ENCODE data around the gene ZSWIM4.

ZSWIM4 gene

GRCh38 chr19:13861392-13861713 lies 66.1 kb downstream of the ZSWIM4 start:
- Mint-ChIP-seq H3K27me3 (peaks cover 29% of the 10 kb centered on the region), H3K9me3 (no peaks in the 10 kb centered on the region), H3K4me3 (peak overlapping the region; percentile 98 to 100), H3K27ac (peak overlapping the region; percentile 97 to 99), H3K4me1 (peaks cover 59% of the 10 kb centered on the region)
- DNase-seq (no peak), ATAC-seq (peak; percentile 49)

GRCh38 chr19:13861714-13862531 lies 66.7 kb downstream of the ZSWIM4 start:
- DNase-seq (peak; percentile 87 to 88), ATAC-seq (peak; percentile 94)
- peak overlapping the region; percentile 98 to 100 for H3K4me3 Mint-ChIP-seq
- peaks cover 35% of the 10 kb centered on the region for H3K27me3 Mint-ChIP-seq
- no peaks in the 10 kb centered on the region for H3K9me3 Mint-ChIP-seq
- peak overlapping the region; percentile 97 to 99 for H3K27ac Mint-ChIP-seq
- H3K4me1 Mint-ChIP-seq, result peaks cover 65% of the 10 kb centered on the region

- peak overlapping the region in 1 of 2 donors; percentile 64 for H3K27ac Mint-ChIP-seq
- H3K27me3 Mint-ChIP-seq, result peaks cover 50% of the 10 kb centered on the region
- DNase-seq (no peak), ATAC-seq (no peak)
- H3K4me1 Mint-ChIP-seq, result peaks cover 76% of the 10 kb centered on the region
- H3K4me3 Mint-ChIP-seq, result peak overlapping the region; percentile 77 to 79
- no peaks in the 10 kb centered on the region for H3K9me3 Mint-ChIP-seq
Observed at GRCh38 chr19:13864046-13864666, 68.9 kb downstream of the ZSWIM4 start.

- Mint-ChIP-seq H3K27ac (peak overlapping the region in 1 of 2 donors; percentile 64), H3K9me3 (no peaks in the 10 kb centered on the region), H3K4me3 (peak overlapping the region; percentile 77 to 79), H3K27me3 (peaks cover 57% of the 10 kb centered on the region), H3K4me1 (peaks cover 77% of the 10 kb centered on the region)
- DNase-seq (no peak), ATAC-seq (no peak)
Observed at GRCh38 chr19:13864667-13865570, 69.7 kb downstream of the ZSWIM4 start.

- no peak for DNase-seq
- H3K27ac Mint-ChIP-seq, result peak overlapping the region in 1 of 2 donors; percentile 7
- peak overlapping the region; percentile 60 to 84 for H3K4me3 Mint-ChIP-seq
- no peak for ATAC-seq
- H3K9me3 Mint-ChIP-seq, result no peaks in the 10 kb centered on the region
- H3K27me3 Mint-ChIP-seq, result peaks cover 66% of the 10 kb centered on the region
- H3K4me1 Mint-ChIP-seq, result peaks cover 72% of the 10 kb centered on the region
Observed at GRCh38 chr19:13865571-13866462, 70.6 kb downstream of the ZSWIM4 start.

GRCh38 chr19:13866463-13867046 lies 71.3 kb downstream of the ZSWIM4 start:
- H3K4me3 Mint-ChIP-seq, result peak overlapping the region; percentile 60 to 84
- peaks cover 72% of the 10 kb centered on the region for H3K4me1 Mint-ChIP-seq
- ATAC-seq (no peak), DNase-seq (no peak)
- peaks cover 73% of the 10 kb centered on the region for H3K27me3 Mint-ChIP-seq
- H3K9me3 Mint-ChIP-seq, result no peaks in the 10 kb centered on the region
- no peak overlapping the region for H3K27ac Mint-ChIP-seq

GRCh38 chr19:13868663-13869062 lies 73.4 kb downstream of the ZSWIM4 start:
- Mint-ChIP-seq H3K4me3 (no peak overlapping the region), H3K4me1 (peaks cover 68% of the 10 kb centered on the region), H3K27me3 (peaks cover 70% of the 10 kb centered on the region), H3K27ac (peak overlapping the region in 1 of 2 donors; percentile 34), H3K9me3 (no peaks in the 10 kb centered on the region)
- ATAC-seq, result no peak
- DNase-seq, result no peak

GRCh38 chr19:13869281-13869680 lies 74.0 kb downstream of the ZSWIM4 start:
- H3K27ac Mint-ChIP-seq, result no peak overlapping the region
- ATAC-seq, result no peak
- peaks cover 67% of the 10 kb centered on the region for H3K27me3 Mint-ChIP-seq
- no peak overlapping the region for H3K4me3 Mint-ChIP-seq
- peaks cover 61% of the 10 kb centered on the region for H3K4me1 Mint-ChIP-seq
- DNase-seq, result no peak
- H3K9me3 Mint-ChIP-seq, result no peaks in the 10 kb centered on the region

- Mint-ChIP-seq H3K4me3 (no peak overlapping the region), H3K27ac (no peak overlapping the region), H3K27me3 (peaks cover 65% of the 10 kb centered on the region), H3K4me1 (peaks cover 55% of the 10 kb centered on the region), H3K9me3 (no peaks in the 10 kb centered on the region)
- ATAC-seq (no peak), DNase-seq (no peak)
Observed at GRCh38 chr19:13870873-13871272, 75.6 kb downstream of the ZSWIM4 start.

- Mint-ChIP-seq H3K9me3 (no peaks in the 10 kb centered on the region), H3K27me3 (peaks cover 51% of the 10 kb centered on the region), H3K4me3 (peak overlapping the region; percentile 79 to 87), H3K4me1 (peaks cover 45% of the 10 kb centered on the region), H3K27ac (no peak overlapping the region)
- no peak for DNase-seq
- ATAC-seq, result no peak
Observed at GRCh38 chr19:13872339-13872694, 77.1 kb downstream of the ZSWIM4 start.

- ATAC-seq, result peak; percentile 71
- peak in 1 of 2 donors; percentile 38 for DNase-seq
- H3K27me3 Mint-ChIP-seq, result peaks cover 46% of the 10 kb centered on the region
- peak overlapping the region in 1 of 2 donors; percentile 40 for H3K27ac Mint-ChIP-seq
- H3K4me1 Mint-ChIP-seq, result peaks cover 45% of the 10 kb centered on the region
- peak overlapping the region; percentile 79 to 87 for H3K4me3 Mint-ChIP-seq
- H3K9me3 Mint-ChIP-seq, result no peaks in the 10 kb centered on the region
Observed at GRCh38 chr19:13872695-13873389, 77.6 kb downstream of the ZSWIM4 start.

GRCh38 chr19:13873834-13874515 lies 78.7 kb downstream of the ZSWIM4 start:
- Mint-ChIP-seq H3K4me1 (peaks cover 35% of the 10 kb centered on the region), H3K4me3 (no peak overlapping the region), H3K27ac (no peak overlapping the region), H3K27me3 (peaks cover 42% of the 10 kb centered on the region), H3K9me3 (no peaks in the 10 kb centered on the region)
- no peak for DNase-seq
- ATAC-seq, result peak; percentile 31

GRCh38 chr19:13875824-13876223 lies 80.6 kb downstream of the ZSWIM4 start:
- no peak for DNase-seq
- H3K4me3 Mint-ChIP-seq, result no peak overlapping the region
- no peaks in the 10 kb centered on the region for H3K9me3 Mint-ChIP-seq
- ATAC-seq, result no peak
- H3K4me1 Mint-ChIP-seq, result peaks cover 41% of the 10 kb centered on the region
- H3K27ac Mint-ChIP-seq, result no peak overlapping the region
- peaks cover 24% of the 10 kb centered on the region for H3K27me3 Mint-ChIP-seq
